Measurements from ENCODE around the gene TUBA4B.

Gene TUBA4B

GRCh38 chr2:219245148-219245898, 7.7 kb upstream of the TUBA4B start, which contains the start of the genes GLB1L and STK16 (continued):
- TF ChIP-seq, protein P1, sequence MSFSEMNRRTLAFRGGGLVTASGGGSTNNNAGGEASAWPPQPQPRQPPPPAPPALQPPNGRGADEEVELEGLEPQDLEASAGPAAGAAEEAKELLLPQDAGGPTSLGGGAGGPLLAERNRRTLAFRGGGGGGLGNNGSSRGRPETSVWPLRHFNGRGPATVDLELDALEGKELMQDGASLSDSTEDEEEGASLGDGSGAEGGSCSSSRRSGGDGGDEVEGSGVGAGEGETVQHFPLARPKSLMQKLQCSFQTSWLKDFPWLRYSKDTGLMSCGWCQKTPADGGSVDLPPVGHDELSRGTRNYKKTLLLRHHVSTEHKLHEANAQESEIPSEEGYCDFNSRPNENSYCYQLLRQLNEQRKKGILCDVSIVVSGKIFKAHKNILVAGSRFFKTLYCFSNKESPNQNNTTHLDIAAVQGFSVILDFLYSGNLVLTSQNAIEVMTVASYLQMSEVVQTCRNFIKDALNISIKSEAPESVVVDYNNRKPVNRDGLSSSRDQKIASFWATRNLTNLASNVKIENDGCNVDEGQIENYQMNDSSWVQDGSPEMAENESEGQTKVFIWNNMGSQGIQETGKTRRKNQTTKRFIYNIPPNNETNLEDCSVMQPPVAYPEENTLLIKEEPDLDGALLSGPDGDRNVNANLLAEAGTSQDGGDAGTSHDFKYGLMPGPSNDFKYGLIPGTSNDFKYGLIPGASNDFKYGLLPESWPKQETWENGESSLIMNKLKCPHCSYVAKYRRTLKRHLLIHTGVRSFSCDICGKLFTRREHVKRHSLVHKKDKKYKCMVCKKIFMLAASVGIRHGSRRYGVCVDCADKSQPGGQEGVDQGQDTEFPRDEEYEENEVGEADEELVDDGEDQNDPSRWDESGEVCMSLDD (tag by site-specific recombination; IDR thresholded peaks at IDR 0.05) = no peak
- TF ChIP-seq ZNF473 (tag by site-specific recombination; IDR thresholded peaks at IDR 0.05) (no peak), ZNF132 (tag by site-specific recombination; IDR thresholded peaks at IDR 0.05; ENCODE audit: borderline replicate concordance) (no peak), KLF16 (tag by site-specific recombination; IDR thresholded peaks at IDR 0.05) (peak; percentile 36; the same call in 1 of the 2 replicates), ZFP69B (tag by site-specific recombination; IDR thresholded peaks at IDR 0.05) (no peak; the same call in 1 of the 2 replicates), ZNF488 (tag by site-specific recombination; IDR thresholded peaks at IDR 0.05) (no peak), ZNF433 (tag by site-specific recombination; IDR thresholded peaks at IDR 0.05; ENCODE audit: low read depth) (no peak), ZFP37 (tag by site-specific recombination; IDR thresholded peaks at IDR 0.05) (0 out of 2 replicates have a peak, but pooled peaks have one; percentile 57)
- TF ChIP-seq, protein P2, sequence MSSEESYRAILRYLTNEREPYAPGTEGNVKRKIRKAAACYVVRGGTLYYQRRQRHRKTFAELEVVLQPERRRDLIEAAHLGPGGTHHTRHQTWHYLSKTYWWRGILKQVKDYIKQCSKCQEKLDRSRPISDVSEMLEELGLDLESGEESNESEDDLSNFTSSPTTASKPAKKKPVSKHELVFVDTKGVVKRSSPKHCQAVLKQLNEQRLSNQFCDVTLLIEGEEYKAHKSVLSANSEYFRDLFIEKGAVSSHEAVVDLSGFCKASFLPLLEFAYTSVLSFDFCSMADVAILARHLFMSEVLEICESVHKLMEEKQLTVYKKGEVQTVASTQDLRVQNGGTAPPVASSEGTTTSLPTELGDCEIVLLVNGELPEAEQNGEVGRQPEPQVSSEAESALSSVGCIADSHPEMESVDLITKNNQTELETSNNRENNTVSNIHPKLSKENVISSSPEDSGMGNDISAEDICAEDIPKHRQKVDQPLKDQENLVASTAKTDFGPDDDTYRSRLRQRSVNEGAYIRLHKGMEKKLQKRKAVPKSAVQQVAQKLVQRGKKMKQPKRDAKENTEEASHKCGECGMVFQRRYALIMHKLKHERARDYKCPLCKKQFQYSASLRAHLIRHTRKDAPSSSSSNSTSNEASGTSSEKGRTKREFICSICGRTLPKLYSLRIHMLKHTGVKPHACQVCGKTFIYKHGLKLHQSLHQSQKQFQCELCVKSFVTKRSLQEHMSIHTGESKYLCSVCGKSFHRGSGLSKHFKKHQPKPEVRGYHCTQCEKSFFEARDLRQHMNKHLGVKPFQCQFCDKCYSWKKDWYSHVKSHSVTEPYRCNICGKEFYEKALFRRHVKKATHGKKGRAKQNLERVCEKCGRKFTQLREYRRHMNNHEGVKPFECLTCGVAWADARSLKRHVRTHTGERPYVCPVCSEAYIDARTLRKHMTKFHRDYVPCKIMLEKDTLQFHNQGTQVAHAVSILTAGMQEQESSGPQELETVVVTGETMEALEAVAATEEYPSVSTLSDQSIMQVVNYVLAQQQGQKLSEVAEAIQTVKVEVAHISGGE (tag by site-specific recombination; conservative IDR thresholded peaks at IDR 0.05; ENCODE audit: low read depth) = peak; percentile 92
- TF ChIP-seq, protein P3, sequence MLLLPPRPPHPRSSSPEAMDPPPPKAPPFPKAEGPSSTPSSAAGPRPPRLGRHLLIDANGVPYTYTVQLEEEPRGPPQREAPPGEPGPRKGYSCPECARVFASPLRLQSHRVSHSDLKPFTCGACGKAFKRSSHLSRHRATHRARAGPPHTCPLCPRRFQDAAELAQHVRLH (tag by site-specific recombination; IDR thresholded peaks at IDR 0.05) = peak; percentile 89

DNA sequence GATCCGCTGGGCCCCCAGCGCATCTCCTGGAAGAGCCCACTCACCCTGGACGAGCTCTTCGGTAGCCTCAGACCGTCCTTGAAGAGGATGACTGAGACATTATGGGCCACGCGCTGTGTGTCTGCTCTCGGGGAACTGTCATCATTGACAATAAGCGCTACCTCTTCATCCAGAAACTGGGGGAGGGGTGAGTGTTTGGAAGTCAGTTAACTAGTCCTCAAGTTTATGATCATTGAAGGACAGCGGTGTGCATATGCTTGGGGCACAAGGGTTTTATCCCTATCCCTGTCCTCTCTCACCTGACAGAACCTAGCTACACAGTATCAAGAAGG, 7.2 kb upstream of the TUBA4B start:
- peak overlapping the region; percentile 94 for H3K4me3 ChIP-seq (ENCODE audit: low read depth, low read length)
- TF ChIP-seq, protein P4, sequence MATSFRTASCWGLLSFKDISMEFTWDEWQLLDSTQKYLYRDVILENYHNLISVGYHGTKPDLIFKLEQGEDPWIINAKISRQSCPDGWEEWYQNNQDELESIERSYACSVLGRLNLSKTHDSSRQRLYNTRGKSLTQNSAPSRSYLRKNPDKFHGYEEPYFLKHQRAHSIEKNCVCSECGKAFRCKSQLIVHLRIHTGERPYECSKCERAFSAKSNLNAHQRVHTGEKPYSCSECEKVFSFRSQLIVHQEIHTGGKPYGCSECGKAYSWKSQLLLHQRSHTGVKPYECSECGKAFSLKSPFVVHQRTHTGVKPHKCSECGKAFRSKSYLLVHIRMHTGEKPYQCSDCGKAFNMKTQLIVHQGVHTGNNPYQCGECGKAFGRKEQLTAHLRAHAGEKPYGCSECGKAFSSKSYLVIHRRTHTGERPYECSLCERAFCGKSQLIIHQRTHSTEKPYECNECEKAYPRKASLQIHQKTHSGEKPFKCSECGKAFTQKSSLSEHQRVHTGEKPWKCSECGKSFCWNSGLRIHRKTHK (tag by site-specific recombination; IDR thresholded peaks at IDR 0.05) = no peak
- TF ChIP-seq ZBTB21 (tag by site-specific recombination; IDR thresholded peaks at IDR 0.05) = no peak
- TF ChIP-seq ZFP41 (tag by site-specific recombination; IDR thresholded peaks at IDR 0.05; ENCODE audit: borderline replicate concordance) = no peak
- ChIA-PET POLR2A (interaction anchor here (1.1 to 2.3 kb wide), 11 partner anchors 9 to 39 kb away, joined by 3 to 17 read pairs (median 5); partner anchors contain the start of genes ABCB6, ANKZF1, ATG9A and DNAJB2), CTCF (interaction anchor here (0.5 to 3.2 kb wide), 6 partner anchors 31 to 264 kb away, joined by 3 to 35 read pairs (median 6); partner anchors contain the start of gene DNAJB2)
- peak overlapping the region; percentile 85 for H3K27ac ChIP-seq (ENCODE audit: extremely low read depth, low read depth, low read length)
- H3K4me1 ChIP-seq (ENCODE audit: control insufficient read depth, insufficient read depth, low read length) = peaks cover 10% of the 10 kb centered on the region
- H3K9me3 ChIP-seq (ENCODE audit: control insufficient read depth, insufficient read depth, low read depth, low read length) = no peaks in the 10 kb centered on the region
- peaks cover 0 to 34% of the 10 kb centered on the region in 2 experiments; a peak in 1 of 3 replicates for H3K36me3 ChIP-seq (ENCODE audit: control insufficient read depth in 2 of 2, insufficient read depth in 1 of 2, low read length in 2 of 2)

All from HEK293 (cell line).